LHCN-M2 (cell line): ENCODE results near the gene ZNRD2. TPM values are rescaled to one million over a fixed set of nuclear protein-coding genes. Genes with fewer than 3 reads are reported as not detected.
A peak's percentile ranks its signal among the peaks of the same experiment; 100 is the strongest.

Experiments used
- DNase-seq: peaks from one replicate; pipeline ENCODE4 v3.0.0-alpha.2; 2012; ENCODE audit warnings: low read depth
- total RNA-seq: library from RNA; depleted of rRNA; stranded (reverse); fragments of >200 nt; gene quantifications from 2 replicates; pipeline ENCODE4 v1.2.3, GENCODE V29; 2014

ZNRD2 gene
- total RNA-seq, 1 experiment from 2014 or later = 57.8 TPM

- no peak for DNase-seq
Observed at GRCh38 chr11:65538232-65538914, 31.9 kb upstream of the ZNRD2 start.

- no peak for DNase-seq
Observed at GRCh38 chr11:65538915-65539743, 31.1 kb upstream of the ZNRD2 start.

- DNase-seq = no peak
Observed at GRCh38 chr11:65539744-65540289, 30.5 kb upstream of the ZNRD2 start.

- peak; percentile 81 for DNase-seq
Observed at GRCh38 chr11:65540290-65541092, 29.8 kb upstream of the ZNRD2 start.

- no peak for DNase-seq
Observed at GRCh38 chr11:65541093-65541982, 28.9 kb upstream of the ZNRD2 start.

- no peak for DNase-seq
Observed at GRCh38 chr11:65542738-65543390, 27.4 kb upstream of the ZNRD2 start.

GRCh38 chr11:65545853-65546216 is 24.4 kb upstream of the ZNRD2 start:
- no peak for DNase-seq

GRCh38 chr11:65546217-65546958 is 23.9 kb upstream of the ZNRD2 start:
- DNase-seq = no peak

- no peak for DNase-seq
Observed at GRCh38 chr11:65547446-65548125, 22.7 kb upstream of the ZNRD2 start.

GRCh38 chr11:65548395-65548794 is 21.9 kb upstream of the ZNRD2 start:
- no peak for DNase-seq

GRCh38 chr11:65549096-65549495 is 21.2 kb upstream of the ZNRD2 start:
- no peak for DNase-seq

- DNase-seq = peak; percentile 57
Observed at GRCh38 chr11:65551572-65552387, 18.5 kb upstream of the ZNRD2 start.

GRCh38 chr11:65552388-65552951 is 17.8 kb upstream of the ZNRD2 start:
- DNase-seq = no peak

- no peak for DNase-seq
Observed at GRCh38 chr11:65553301-65554001, 16.8 kb upstream of the ZNRD2 start.

- no peak for DNase-seq
Observed at GRCh38 chr11:65554057-65554818, 16.0 kb upstream of the ZNRD2 start.

- DNase-seq = no peak
Observed at GRCh38 chr11:65554842-65555430, 15.3 kb upstream of the ZNRD2 start.
